ENCODE measurements around the gene PHTF1. TPM values are rescaled to one million over a fixed set of nuclear protein-coding genes. Genes with fewer than 3 reads are reported as not detected.
"Not testable (repeated sequence)": the region's sequence is repeated elsewhere in the genome, so short reads cannot be mapped to it uniquely, and the experiment has no call there.

Gene PHTF1
- total RNA-seq, 4 donors from 2014 or later = 10.0 to 14.8 (median 11.1) TPM

GRCh38 chr1:113744114-113744513 lies 15.2 kb downstream of the PHTF1 start:
- peaks cover 0 to 13% of the 10 kb centered on the region in 2 donors for H3K36me3 ChIP-seq
- no peak for TF ChIP-seq POLR2A (IDR thresholded peaks at IDR 0.05)
- no peak for TF ChIP-seq CTCF (IDR thresholded peaks at IDR 0.05)
- TF ChIP-seq EP300 (IDR thresholded peaks at IDR 0.05) = no peak
- TF ChIP-seq POLR2AphosphoS5 (IDR thresholded peaks at IDR 0.05) = no peak
- no peaks in the 10 kb centered on the region for H3K9me3 ChIP-seq
- H3K4me3 ChIP-seq = no peak overlapping the region
- H3K27me3 ChIP-seq = no peaks in the 10 kb centered on the region
- H3K27ac ChIP-seq = no peak overlapping the region
- no peaks in the 10 kb centered on the region for H3K4me1 ChIP-seq
- WGBS, 2 donors (ENCODE audit: low coverage in 1 of 2) = 75 to 100% methylated on average over 1 of the region's 1 CpG
- ATAC-seq = no peak

GRCh38 chr1:113742515-113742914 lies 16.8 kb downstream of the PHTF1 start:
- ATAC-seq = no peak
- Histone ChIP-seq H3K27me3 (no peaks in the 10 kb centered on the region), H3K27ac (no peak overlapping the region), H3K4me1 (no peaks in the 10 kb centered on the region), H3K36me3 (peaks cover 0 to 19% of the 10 kb centered on the region in 2 donors), H3K9me3 (no peaks in the 10 kb centered on the region), H3K4me3 (no peak overlapping the region)
- 98 to 100% methylated on average over 4 to 5 of the region's 5 CpGs for WGBS, 2 donors (ENCODE audit: low coverage in 1 of 2)
- TF ChIP-seq CTCF (IDR thresholded peaks at IDR 0.05) = no peak

- H3K9me3 ChIP-seq = no peaks in the 10 kb centered on the region
- no peaks in the 10 kb centered on the region for H3K4me1 ChIP-seq
- H3K36me3 ChIP-seq = peaks cover 0 to 63% of the 10 kb centered on the region in 2 donors
- TF ChIP-seq POLR2AphosphoS5 (IDR thresholded peaks at IDR 0.05) (no peak), EP300 (IDR thresholded peaks at IDR 0.05) (no peak), CTCF (IDR thresholded peaks at IDR 0.05) (no peak), POLR2A (IDR thresholded peaks at IDR 0.05) (no peak)
- whole genome bisulfite sequencing, 2 donors (ENCODE audit: low coverage in 1 of 2) = 91 to 100% methylated on average over 2 of the region's 2 CpGs
- no peak overlapping the region for H3K4me3 ChIP-seq
- no peaks in the 10 kb centered on the region for H3K27me3 ChIP-seq
- no peak for ATAC-seq
- H3K27ac ChIP-seq = no peak overlapping the region
Observed at GRCh38 chr1:113734357-113735055, 24.8 kb downstream of the PHTF1 start.

GRCh38 chr1:113732802-113733201 lies 26.5 kb downstream of the PHTF1 start:
- Histone ChIP-seq H3K9me3 (no peaks in the 10 kb centered on the region), H3K27me3 (no peaks in the 10 kb centered on the region), H3K4me3 (no peak overlapping the region), H3K27ac (no peak overlapping the region), H3K4me1 (no peaks in the 10 kb centered on the region), H3K36me3 (peaks cover 0 to 57% of the 10 kb centered on the region in 2 donors)
- TF ChIP-seq POLR2AphosphoS5 (IDR thresholded peaks at IDR 0.05) = no peak
- no peak for TF ChIP-seq EP300 (IDR thresholded peaks at IDR 0.05)
- no peak for TF ChIP-seq POLR2A (IDR thresholded peaks at IDR 0.05)
- no peak for TF ChIP-seq CTCF (IDR thresholded peaks at IDR 0.05)
- ATAC-seq = no peak
- 84 to 87% methylated on average over 4 to 5 of the region's 5 CpGs for WGBS, 2 donors (ENCODE audit: low coverage in 1 of 2)

- no peak overlapping the region for H3K4me3 ChIP-seq
- H3K9me3 ChIP-seq = no peaks in the 10 kb centered on the region
- peaks cover 0 to 55% of the 10 kb centered on the region in 2 donors for H3K36me3 ChIP-seq
- H3K4me1 ChIP-seq = no peaks in the 10 kb centered on the region
- H3K27ac ChIP-seq = no peak overlapping the region
- no peak for TF ChIP-seq POLR2A (IDR thresholded peaks at IDR 0.05)
- H3K27me3 ChIP-seq = no peaks in the 10 kb centered on the region
- no peak for ATAC-seq
- WGBS, 2 donors (ENCODE audit: low coverage in 1 of 2) = 90 to 94% methylated on average over 2 of the region's 2 CpGs
Observed at GRCh38 chr1:113721010-113721409, 38.3 kb downstream of the PHTF1 start.

GRCh38 chr1:113718621-113719020 lies 40.7 kb downstream of the PHTF1 start:
- 83% methylated on average over 2 of the region's 5 CpGs; no CpG with 5 or more reads in 1 of the 2 donors for WGBS, 2 donors (ENCODE audit: low coverage in 1 of 2)
- H3K4me3 ChIP-seq, H3K27ac ChIP-seq, ATAC-seq, H3K4me1 ChIP-seq, H3K9me3 ChIP-seq, H3K27me3 ChIP-seq: not testable (repeated sequence)
- H3K36me3 ChIP-seq = peaks cover 0 to 47% of the 10 kb centered on the region in 2 donors

- not testable (repeated sequence) for H3K4me1 ChIP-seq, H3K27ac ChIP-seq, ATAC-seq, H3K4me3 ChIP-seq, H3K27me3 ChIP-seq, H3K9me3 ChIP-seq
- peaks cover 0 to 55% of the 10 kb centered on the region in 2 donors for H3K36me3 ChIP-seq
- 93 to 97% methylated on average over 4 to 6 of the region's 6 CpGs for WGBS, 2 donors (ENCODE audit: low coverage in 1 of 2)
Observed at GRCh38 chr1:113717506-113717905, 41.8 kb downstream of the PHTF1 start.

Measured in gastroesophageal sphincter (tissue), 4 donors.